HepG2 (cell line): ENCODE results near the gene PARVA. TPM values are rescaled to one million over a fixed set of nuclear protein-coding genes. Genes with fewer than 3 reads are reported as not detected.
A peak's percentile ranks its signal among the peaks of the same experiment; 100 is the strongest.

ENCODE experiments used
- EEA1 ChIP-seq: sonication (generic); formaldehyde crosslinking; IDR thresholded peaks from 2 replicates; pipeline ENCODE4 v1.5.1; 2020; ENCODE audit warnings: mild to moderate bottlenecking, missing genetic modification reagents, borderline replicate concordance
- EP300 ChIP-seq, 3 experiments: sonication (generic) in 1 of 3; formaldehyde crosslinking in 1 of 3; IDR thresholded peaks; 2 replicates each; pipeline versions ENCODE4 v1.5.1 to v1.6.1; 2011 to 2020; ENCODE audit warnings: low read depth in 2 of 3, low read length in 2 of 3, borderline replicate concordance in 1 of 3, improper control_type of control experiment in 1 of 3, mild to moderate bottlenecking in 1 of 3, missing genetic modification reagents in 1 of 3, moderate library complexity in 1 of 3
- HCFC1 ChIP-seq: fragments of 150-350 bp; IDR thresholded peaks from 2 replicates; pipeline ENCODE4 v1.6.1; 2014; ENCODE audit warnings: low read depth, low read length
- MAFF ChIP-seq: IDR thresholded peaks from 2 replicates; pipeline ENCODE4 v1.6.1; 2011; ENCODE audit warnings: low read depth, low read length, improper control_type of control experiment
- MYC ChIP-seq: sonication (generic); formaldehyde crosslinking; IDR thresholded peaks from 2 replicates; pipeline ENCODE4 v1.9.0; 2021; ENCODE audit warnings: missing genetic modification reagents, borderline replicate concordance
- ZFP82 ChIP-seq: sonication (generic); formaldehyde crosslinking; IDR thresholded peaks from 2 replicates; pipeline ENCODE4 v1.5.1; 2020; ENCODE audit warnings: mild to moderate bottlenecking, missing genetic modification reagents, borderline replicate concordance
- ZNF446 ChIP-seq: sonication (generic); formaldehyde crosslinking; IDR thresholded peaks from 2 replicates; pipeline ENCODE4 v1.5.0; 2020; ENCODE audit warnings: mild to moderate bottlenecking, missing genetic modification reagents
- ZNF839 ChIP-seq: sonication (generic); formaldehyde crosslinking; IDR thresholded peaks from 2 replicates; pipeline ENCODE4 v1.4.0; 2020; ENCODE audit warnings: missing genetic modification reagents, mild to moderate bottlenecking, borderline replicate concordance
- polyA plus RNA-seq, 8 experiments: library from polyadenylated mRNA; depleted of rRNA in 3 of 8; stranded (reverse) in 7 of 8; unstranded in 1 of 8; fragments of >200 nt; fragmentation: Illumina TruSeq in 4 of 8; extraction: Trizol in 4 of 8; gene quantifications; 2 replicates each; pipeline versions ENCODE4 v1.2.1 to v1.2.3, GENCODE V29; 2011 to 2016; ENCODE audit warnings: low read depth in 4 of 8, missing spikeins in 1 of 8, mixed read lengths in 1 of 8; ENCODE audit not compliant: insufficient read depth in 1 of 8
- total RNA-seq, 5 experiments: library from RNA; depleted of rRNA; stranded (reverse); fragments of >200 nt; fragmentation: Illumina TruSeq; extraction: Trizol; gene quantifications; 2 replicates each; pipeline ENCODE4 v1.2.3, GENCODE V29; 2016; ENCODE audit warnings: low read depth in 1 of 5
- TF ChIP-seq, protein P1 (sequence below): sonication (generic); formaldehyde crosslinking; IDR thresholded peaks from 2 replicates; pipeline ENCODE4 v1.8.1; 2023; ENCODE audit warnings: mild to moderate bottlenecking, missing genetic modification reagents
- TF ChIP-seq, protein P2 (sequence below): sonication (generic); formaldehyde crosslinking; IDR thresholded peaks from 2 replicates; pipeline ENCODE4 v1.4.0; 2020; ENCODE audit warnings: low read depth, mild to moderate bottlenecking, missing genetic modification reagents
- TF ChIP-seq, protein P3 (sequence below): sonication (generic); formaldehyde crosslinking; IDR thresholded peaks from 2 replicates; pipeline ENCODE4 v1.4.0; 2020; ENCODE audit warnings: missing genetic modification reagents
- TF ChIP-seq, protein P4 (sequence below): IDR thresholded peaks from 2 replicates; pipeline ENCODE4 v1.6.1; 2012; ENCODE audit warnings: inconsistent platforms
- TF ChIP-seq, protein P5 (sequence below): sonication (generic); formaldehyde crosslinking; conservative IDR thresholded peaks from 2 replicates; pipeline ENCODE4 v1.4.0; 2020; ENCODE audit warnings: missing genetic modification reagents
- TF ChIP-seq, protein P6 (sequence below): sonication (generic); formaldehyde crosslinking; IDR thresholded peaks from 2 replicates; pipeline ENCODE4 v1.8.0; 2022; ENCODE audit warnings: missing genetic modification reagents, mild to moderate bottlenecking, moderate library complexity, borderline replicate concordance

Gene PARVA
- total and polyA plus RNA-seq, 2 of the 13 experiments (the other 11 are each of a cell fraction or from before 2014, with no cell fraction given) = 5.9 to 9.1 TPM

DNA sequence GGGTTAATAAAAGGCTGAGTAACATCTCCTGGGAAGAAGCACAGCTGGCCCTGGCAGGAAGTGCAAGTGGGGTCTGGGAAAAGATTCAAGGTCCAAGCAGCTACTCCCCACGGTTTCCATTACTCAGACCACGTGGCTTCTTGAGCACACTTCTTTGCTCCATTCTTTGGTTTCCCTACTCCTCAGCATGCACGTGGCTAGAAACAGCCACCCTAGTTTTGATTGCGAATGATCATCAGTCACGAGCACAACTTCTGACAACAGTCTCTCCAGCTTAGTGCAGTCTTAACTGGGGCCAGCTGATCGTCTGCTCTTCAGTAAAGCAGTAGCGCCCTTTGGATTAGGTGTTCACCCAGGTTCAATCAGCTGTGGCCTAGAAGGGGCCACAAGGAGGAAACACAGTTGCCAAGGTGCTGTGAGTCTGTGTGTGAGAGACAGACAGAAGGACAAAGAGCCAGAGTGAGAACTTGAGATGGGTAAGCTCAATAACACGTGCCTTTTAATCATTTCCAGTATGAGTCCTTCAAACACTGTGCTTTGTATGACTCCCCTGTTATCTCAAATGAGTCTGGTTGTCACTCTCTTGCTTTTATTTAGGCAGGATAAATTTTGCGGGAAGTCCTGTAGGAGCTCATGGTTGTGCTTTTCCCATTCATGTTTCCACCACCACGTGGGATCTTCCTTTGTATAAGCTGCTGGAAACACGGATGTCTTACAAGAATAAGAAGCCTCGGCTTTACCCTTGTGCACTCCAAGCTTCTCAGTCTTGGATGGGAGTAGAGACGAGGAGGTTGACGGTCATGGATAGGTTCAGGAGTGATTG lies 901 bp upstream of the PARVA start (continued):
- TF ChIP-seq MYC (CRISPR knock-in tag) = peak; percentile 33; the same call in 1 of the 2 replicates
- no peak for TF ChIP-seq EEA1 (CRISPR knock-in tag)
- TF ChIP-seq MAFF = no peak
- no peak for TF ChIP-seq HCFC1
- TF ChIP-seq ZFP82 (CRISPR knock-in tag) = no peak
- TF ChIP-seq, protein P1, sequence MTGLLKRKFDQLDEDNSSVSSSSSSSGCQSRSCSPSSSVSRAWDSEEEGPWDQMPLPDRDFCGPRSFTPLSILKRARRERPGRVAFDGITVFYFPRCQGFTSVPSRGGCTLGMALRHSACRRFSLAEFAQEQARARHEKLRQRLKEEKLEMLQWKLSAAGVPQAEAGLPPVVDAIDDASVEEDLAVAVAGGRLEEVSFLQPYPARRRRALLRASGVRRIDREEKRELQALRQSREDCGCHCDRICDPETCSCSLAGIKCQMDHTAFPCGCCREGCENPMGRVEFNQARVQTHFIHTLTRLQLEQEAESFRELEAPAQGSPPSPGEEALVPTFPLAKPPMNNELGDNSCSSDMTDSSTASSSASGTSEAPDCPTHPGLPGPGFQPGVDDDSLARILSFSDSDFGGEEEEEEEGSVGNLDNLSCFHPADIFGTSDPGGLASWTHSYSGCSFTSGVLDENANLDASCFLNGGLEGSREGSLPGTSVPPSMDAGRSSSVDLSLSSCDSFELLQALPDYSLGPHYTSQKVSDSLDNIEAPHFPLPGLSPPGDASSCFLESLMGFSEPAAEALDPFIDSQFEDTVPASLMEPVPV (CRISPR knock-in tag) = no peak
- no peak for TF ChIP-seq ZNF446 (CRISPR knock-in tag)
- TF ChIP-seq, protein P2, sequence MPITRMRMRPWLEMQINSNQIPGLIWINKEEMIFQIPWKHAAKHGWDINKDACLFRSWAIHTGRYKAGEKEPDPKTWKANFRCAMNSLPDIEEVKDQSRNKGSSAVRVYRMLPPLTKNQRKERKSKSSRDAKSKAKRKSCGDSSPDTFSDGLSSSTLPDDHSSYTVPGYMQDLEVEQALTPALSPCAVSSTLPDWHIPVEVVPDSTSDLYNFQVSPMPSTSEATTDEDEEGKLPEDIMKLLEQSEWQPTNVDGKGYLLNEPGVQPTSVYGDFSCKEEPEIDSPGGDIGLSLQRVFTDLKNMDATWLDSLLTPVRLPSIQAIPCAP (CRISPR knock-in tag) = no peak
- TF ChIP-seq, protein P3, sequence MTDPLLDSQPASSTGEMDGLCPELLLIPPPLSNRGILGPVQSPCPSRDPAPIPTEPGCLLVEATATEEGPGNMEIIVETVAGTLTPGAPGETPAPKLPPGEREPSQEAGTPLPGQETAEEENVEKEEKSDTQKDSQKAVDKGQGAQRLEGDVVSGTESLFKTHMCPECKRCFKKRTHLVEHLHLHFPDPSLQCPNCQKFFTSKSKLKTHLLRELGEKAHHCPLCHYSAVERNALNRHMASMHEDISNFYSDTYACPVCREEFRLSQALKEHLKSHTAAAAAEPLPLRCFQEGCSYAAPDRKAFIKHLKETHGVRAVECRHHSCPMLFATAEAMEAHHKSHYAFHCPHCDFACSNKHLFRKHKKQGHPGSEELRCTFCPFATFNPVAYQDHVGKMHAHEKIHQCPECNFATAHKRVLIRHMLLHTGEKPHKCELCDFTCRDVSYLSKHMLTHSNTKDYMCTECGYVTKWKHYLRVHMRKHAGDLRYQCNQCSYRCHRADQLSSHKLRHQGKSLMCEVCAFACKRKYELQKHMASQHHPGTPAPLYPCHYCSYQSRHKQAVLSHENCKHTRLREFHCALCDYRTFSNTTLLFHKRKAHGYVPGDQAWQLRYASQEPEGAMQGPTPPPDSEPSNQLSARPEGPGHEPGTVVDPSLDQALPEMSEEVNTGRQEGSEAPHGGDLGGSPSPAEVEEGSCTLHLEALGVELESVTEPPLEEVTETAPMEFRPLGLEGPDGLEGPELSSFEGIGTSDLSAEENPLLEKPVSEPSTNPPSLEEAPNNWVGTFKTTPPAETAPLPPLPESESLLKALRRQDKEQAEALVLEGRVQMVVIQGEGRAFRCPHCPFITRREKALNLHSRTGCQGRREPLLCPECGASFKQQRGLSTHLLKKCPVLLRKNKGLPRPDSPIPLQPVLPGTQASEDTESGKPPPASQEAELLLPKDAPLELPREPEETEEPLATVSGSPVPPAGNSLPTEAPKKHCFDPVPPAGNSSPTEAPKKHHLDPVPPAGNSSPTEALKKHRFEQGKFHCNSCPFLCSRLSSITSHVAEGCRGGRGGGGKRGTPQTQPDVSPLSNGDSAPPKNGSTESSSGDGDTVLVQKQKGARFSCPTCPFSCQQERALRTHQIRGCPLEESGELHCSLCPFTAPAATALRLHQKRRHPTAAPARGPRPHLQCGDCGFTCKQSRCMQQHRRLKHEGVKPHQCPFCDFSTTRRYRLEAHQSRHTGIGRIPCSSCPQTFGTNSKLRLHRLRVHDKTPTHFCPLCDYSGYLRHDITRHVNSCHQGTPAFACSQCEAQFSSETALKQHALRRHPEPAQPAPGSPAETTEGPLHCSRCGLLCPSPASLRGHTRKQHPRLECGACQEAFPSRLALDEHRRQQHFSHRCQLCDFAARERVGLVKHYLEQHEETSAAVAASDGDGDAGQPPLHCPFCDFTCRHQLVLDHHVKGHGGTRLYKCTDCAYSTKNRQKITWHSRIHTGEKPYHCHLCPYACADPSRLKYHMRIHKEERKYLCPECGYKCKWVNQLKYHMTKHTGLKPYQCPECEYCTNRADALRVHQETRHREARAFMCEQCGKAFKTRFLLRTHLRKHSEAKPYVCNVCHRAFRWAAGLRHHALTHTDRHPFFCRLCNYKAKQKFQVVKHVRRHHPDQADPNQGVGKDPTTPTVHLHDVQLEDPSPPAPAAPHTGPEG (CRISPR knock-in tag) = no peak
- TF ChIP-seq ZNF839 (CRISPR knock-in tag) = no peak
- TF ChIP-seq, protein P4, sequence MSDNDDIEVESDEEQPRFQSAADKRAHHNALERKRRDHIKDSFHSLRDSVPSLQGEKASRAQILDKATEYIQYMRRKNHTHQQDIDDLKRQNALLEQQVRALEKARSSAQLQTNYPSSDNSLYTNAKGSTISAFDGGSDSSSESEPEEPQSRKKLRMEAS = peak; percentile 41; the same call in 1 of the 2 replicates
- TF ChIP-seq, protein P5, sequence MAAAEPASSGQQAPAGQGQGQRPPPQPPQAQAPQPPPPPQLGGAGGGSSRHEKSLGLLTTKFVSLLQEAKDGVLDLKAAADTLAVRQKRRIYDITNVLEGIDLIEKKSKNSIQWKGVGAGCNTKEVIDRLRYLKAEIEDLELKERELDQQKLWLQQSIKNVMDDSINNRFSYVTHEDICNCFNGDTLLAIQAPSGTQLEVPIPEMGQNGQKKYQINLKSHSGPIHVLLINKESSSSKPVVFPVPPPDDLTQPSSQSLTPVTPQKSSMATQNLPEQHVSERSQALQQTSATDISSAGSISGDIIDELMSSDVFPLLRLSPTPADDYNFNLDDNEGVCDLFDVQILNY = no peak
- TF ChIP-seq, protein P6, sequence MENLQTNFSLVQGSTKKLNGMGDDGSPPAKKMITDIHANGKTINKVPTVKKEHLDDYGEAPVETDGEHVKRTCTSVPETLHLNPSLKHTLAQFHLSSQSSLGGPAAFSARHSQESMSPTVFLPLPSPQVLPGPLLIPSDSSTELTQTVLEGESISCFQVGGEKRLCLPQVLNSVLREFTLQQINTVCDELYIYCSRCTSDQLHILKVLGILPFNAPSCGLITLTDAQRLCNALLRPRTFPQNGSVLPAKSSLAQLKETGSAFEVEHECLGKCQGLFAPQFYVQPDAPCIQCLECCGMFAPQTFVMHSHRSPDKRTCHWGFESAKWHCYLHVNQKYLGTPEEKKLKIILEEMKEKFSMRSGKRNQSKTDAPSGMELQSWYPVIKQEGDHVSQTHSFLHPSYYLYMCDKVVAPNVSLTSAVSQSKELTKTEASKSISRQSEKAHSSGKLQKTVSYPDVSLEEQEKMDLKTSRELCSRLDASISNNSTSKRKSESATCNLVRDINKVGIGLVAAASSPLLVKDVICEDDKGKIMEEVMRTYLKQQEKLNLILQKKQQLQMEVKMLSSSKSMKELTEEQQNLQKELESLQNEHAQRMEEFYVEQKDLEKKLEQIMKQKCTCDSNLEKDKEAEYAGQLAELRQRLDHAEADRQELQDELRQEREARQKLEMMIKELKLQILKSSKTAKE (CRISPR knock-in tag) = no peak
- no peak for TF ChIP-seq EP300 (IDR thresholded peaks at IDR 0.05; ENCODE audit: low read depth in 2 of 2, low read length in 2 of 2)
- TF ChIP-seq EP300 (CRISPR knock-in tag; IDR thresholded peaks at IDR 0.05; ENCODE audit: borderline replicate concordance) = no peak
